Measurements from ENCODE around the gene DUSP15.

DNA sequence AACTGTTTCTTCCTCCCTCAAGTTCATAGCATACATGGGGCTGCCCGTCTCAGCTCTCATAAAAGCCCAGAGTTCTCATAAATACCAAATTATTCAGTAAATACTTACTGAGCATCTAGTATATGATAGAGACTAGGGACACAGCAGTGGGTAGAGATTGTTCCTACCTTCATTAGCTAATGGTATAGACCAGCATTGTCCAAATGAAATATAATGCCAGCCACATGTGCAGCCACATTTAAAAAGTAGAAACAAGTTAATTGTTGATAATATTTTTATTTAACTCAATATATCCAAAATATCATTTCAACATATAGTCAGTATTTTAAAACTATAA lies 1.3 kb upstream of the DUSP15 start:
- TF ChIP-seq MAZ (CRISPR knock-in tag; conservative IDR thresholded peaks at IDR 0.05 in 1 of 2, IDR thresholded peaks at IDR 0.05 in 1 of 2): no peak
- TF ChIP-seq, protein P1, sequence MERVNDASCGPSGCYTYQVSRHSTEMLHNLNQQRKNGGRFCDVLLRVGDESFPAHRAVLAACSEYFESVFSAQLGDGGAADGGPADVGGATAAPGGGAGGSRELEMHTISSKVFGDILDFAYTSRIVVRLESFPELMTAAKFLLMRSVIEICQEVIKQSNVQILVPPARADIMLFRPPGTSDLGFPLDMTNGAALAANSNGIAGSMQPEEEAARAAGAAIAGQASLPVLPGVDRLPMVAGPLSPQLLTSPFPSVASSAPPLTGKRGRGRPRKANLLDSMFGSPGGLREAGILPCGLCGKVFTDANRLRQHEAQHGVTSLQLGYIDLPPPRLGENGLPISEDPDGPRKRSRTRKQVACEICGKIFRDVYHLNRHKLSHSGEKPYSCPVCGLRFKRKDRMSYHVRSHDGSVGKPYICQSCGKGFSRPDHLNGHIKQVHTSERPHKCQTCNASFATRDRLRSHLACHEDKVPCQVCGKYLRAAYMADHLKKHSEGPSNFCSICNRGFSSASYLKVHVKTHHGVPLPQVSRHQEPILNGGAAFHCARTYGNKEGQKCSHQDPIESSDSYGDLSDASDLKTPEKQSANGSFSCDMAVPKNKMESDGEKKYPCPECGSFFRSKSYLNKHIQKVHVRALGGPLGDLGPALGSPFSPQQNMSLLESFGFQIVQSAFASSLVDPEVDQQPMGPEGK (CRISPR knock-in tag; IDR thresholded peaks at IDR 0.05; ENCODE audit: borderline replicate concordance): no peak
- TF ChIP-seq BHLHE40 (IDR thresholded peaks at IDR 0.05; ENCODE audit: low read length): no peak
- no peak for TF ChIP-seq EHMT2 (IDR thresholded peaks at IDR 0.05)
- TF ChIP-seq NFXL1 (CRISPR knock-in tag; IDR thresholded peaks at IDR 0.05): no peak
- TF ChIP-seq ZNF146 (CRISPR knock-in tag; IDR thresholded peaks at IDR 0.05; ENCODE audit: unreplicated experiment): no peak
- no peak for TF ChIP-seq TEAD2 (tag; IDR thresholded peaks at IDR 0.05)
